CD8-positive, alpha-beta memory T cell (primary cell): Measurements from ENCODE around the gene MTCH1. TPM values are rescaled to one million over a fixed set of nuclear protein-coding genes. Genes with fewer than 3 reads are reported as not detected.

ENCODE experiments used
- CTCF ChIA-PET: fragments of 350-600 bp; sonication (Branson Sonifier 250); formaldehyde crosslinking; loops from one replicate; lab custom pipeline; 2021; ENCODE audit warnings: antibody characterized with exemption; lab: Charles Lee
- POLR2A ChIA-PET: fragments of 350-600 bp; sonication (Branson Sonifier 250); formaldehyde crosslinking; loops from one replicate; lab custom pipeline; 2021; ENCODE audit warnings: antibody characterized with exemption; lab: Charles Lee
- DNase-seq, 5 donors: peaks; one replicate each; pipeline versions ENCODE4 v3.0.0 to v3.0.0-alpha.2; 2020 to 2022; ENCODE audit warnings: mixed read lengths in 1 of 5
- H3K27ac ChIP-seq: one replicate; pipeline ENCODE4 v1.7.0; 2013; ENCODE audit warnings: low read depth, mild to moderate bottlenecking, low read length, moderate library complexity
- H3K27me3 ChIP-seq: 2 replicates; pipeline ENCODE4 v1.7.0; 2013; ENCODE audit warnings: low read length, mild to moderate bottlenecking; ENCODE audit not compliant: insufficient read depth, poor library complexity, severe bottlenecking
- H3K36me3 ChIP-seq: 2 replicates; pipeline ENCODE4 v1.7.0; 2013; ENCODE audit warnings: mild to moderate bottlenecking, low read length, moderate library complexity; ENCODE audit not compliant: insufficient read depth
- H3K4me1 ChIP-seq: 2 replicates; pipeline ENCODE4 v1.7.0; 2013; ENCODE audit warnings: mild to moderate bottlenecking, low read length, moderate library complexity; ENCODE audit not compliant: insufficient read depth
- H3K4me3 ChIP-seq: 2 replicates; pipeline ENCODE4 v1.7.0; 2013; ENCODE audit warnings: mild to moderate bottlenecking, low read length
- H3K9me3 ChIP-seq: 2 replicates; pipeline ENCODE4 v1.7.0; 2013; ENCODE audit warnings: mild to moderate bottlenecking, low read length
- H3K27ac Mint-ChIP-seq, 8 donors: one replicate each; pipeline ENCODE4 v1.8.0; 2020 to 2021; ENCODE audit warnings: mixed read lengths in 8 of 8, mild to moderate bottlenecking in 6 of 8, inconsistent platforms in 3 of 8, moderate library complexity in 3 of 8
- H3K27me3 Mint-ChIP-seq, 2 donors: one replicate each; pipeline ENCODE4 v1.8.0; 2020 to 2021; ENCODE audit warnings: mixed read lengths in 2 of 2, mild to moderate bottlenecking in 1 of 2, moderate library complexity in 1 of 2
- H3K36me3 Mint-ChIP-seq, 3 donors: one replicate each; pipeline ENCODE4 v1.8.0; 2020 to 2021; ENCODE audit warnings: mixed read lengths in 3 of 3, inconsistent platforms in 1 of 3, mild to moderate bottlenecking in 1 of 3
- H3K4me1 Mint-ChIP-seq, 3 donors: one replicate each; pipeline ENCODE4 v1.8.0; 2020 to 2021; ENCODE audit warnings: mixed read lengths in 3 of 3, inconsistent platforms in 1 of 3, mild to moderate bottlenecking in 1 of 3
- H3K4me3 Mint-ChIP-seq, 7 donors: one replicate each; pipeline ENCODE4 v1.8.0; 2020 to 2021; ENCODE audit warnings: mixed read lengths in 7 of 7, mild to moderate bottlenecking in 6 of 7, moderate library complexity in 4 of 7, inconsistent platforms in 2 of 7
- H3K9me3 Mint-ChIP-seq, 5 donors: one replicate each; pipeline ENCODE4 v1.8.0; 2020 to 2022; ENCODE audit warnings: mixed read lengths in 5 of 5, mild to moderate bottlenecking in 3 of 5, moderate library complexity in 2 of 5, inconsistent platforms in 1 of 5
- polyA plus RNA-seq: library from polyadenylated mRNA; unstranded; fragments of 300-500 nt; fragmentation: Illumina TruSeq; gene quantifications from one replicate; pipeline ENCODE4 v1.2.3, GENCODE V29; 2021
- total RNA-seq, 2 experiments: library from RNA; stranded (reverse); gene quantifications; one replicate each; pipeline ENCODE4 v1.2.3, GENCODE V29; 2021

The MTCH1 gene
- total and polyA plus RNA-seq, 3 experiments from 2014 or later, result 81.1 to 126 (median 116) TPM

DNA sequence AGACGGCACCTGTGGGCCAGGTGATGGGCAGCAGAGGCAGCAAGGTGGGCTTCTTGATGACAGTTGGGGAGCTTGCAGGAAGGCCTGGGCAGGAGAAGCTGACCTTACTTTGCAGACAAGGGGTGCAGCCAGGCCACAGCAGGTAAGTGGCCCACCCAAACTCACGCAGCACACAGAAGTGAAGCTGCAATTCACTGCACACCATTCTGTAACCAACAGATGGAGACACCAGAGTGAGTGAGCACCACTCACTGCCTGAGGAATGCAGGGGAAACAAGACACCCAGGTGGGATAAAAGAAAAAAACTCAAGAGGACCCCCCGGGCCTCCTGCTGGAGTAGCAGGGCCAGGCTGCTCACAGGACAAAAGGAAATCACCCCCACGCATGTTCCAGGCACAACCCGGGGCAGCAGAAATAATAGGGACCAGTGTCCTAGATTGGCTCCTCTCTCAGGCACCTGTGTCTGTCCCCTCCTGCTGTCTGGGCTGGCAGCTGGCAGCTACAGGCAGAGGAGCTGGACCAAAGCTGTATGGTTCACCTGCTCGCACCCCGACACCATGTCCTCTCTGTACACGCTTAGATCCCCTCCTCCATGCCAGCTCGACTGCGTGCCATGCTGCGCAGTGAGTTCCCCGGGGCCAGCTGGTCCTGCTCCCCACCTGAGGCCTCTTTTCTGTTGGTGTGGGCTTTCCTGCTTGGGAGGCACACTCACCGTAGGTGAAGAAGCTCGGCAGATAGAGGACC is 4.9 kb downstream of the MTCH1 start:
- Histone ChIP-seq H3K27me3 (no peaks in the 10 kb centered on the region), H3K27ac (no peak overlapping the region), H3K4me3 (no peak overlapping the region), H3K36me3 (peaks cover 25% of the 10 kb centered on the region), H3K9me3 (no peaks in the 10 kb centered on the region), H3K4me1 (peaks cover 29% of the 10 kb centered on the region)
- Mint-ChIP-seq H3K36me3 (peaks cover 0 to 60% (median 8%) of the 10 kb centered on the region in 3 donors), H3K4me3 (peak overlapping the region in 1 of 7 donors; percentile 16), H3K27ac (peak overlapping the region in 5 of 8 donors; percentile 11 to 56 (median 44)), H3K27me3 (no peaks in the 10 kb centered on the region), H3K4me1 (peaks cover 29 to 35% (median 34%) of the 10 kb centered on the region in 3 donors), H3K9me3 (no peaks in the 10 kb centered on the region)
- no peak for DNase-seq
- CTCF ChIA-PET, result interaction anchor here (0.8 to 1.3 kb wide), 3 partner anchors 37 to 96 kb away, joined by 3 to 4 read pairs (median 3); partner anchors contain the start of gene C6orf89
- POLR2A ChIA-PET, result no interaction called here

GRCh38 chr6:36980129-36980528 is 5.9 kb downstream of the MTCH1 start:
- peaks cover 35% of the 10 kb centered on the region for H3K36me3 ChIP-seq
- ChIA-PET POLR2A (no interaction called here), CTCF (interaction anchor here (0.8 to 1.3 kb wide), 3 partner anchors 38 to 95 kb away, joined by 3 to 6 read pairs (median 4); partner anchors contain the start of gene C6orf89)
- DNase-seq, result no peak
- H3K36me3 Mint-ChIP-seq, result peaks cover 0 to 69% (median 8%) of the 10 kb centered on the region in 3 donors
- H3K4me1 ChIP-seq, result peaks cover 29% of the 10 kb centered on the region
- H3K4me3 ChIP-seq, result no peak overlapping the region
- H3K27ac Mint-ChIP-seq, result peak overlapping the region in 6 of 8 donors; percentile 11 to 71 (median 50)
- H3K9me3 ChIP-seq, result no peaks in the 10 kb centered on the region
- no peaks in the 10 kb centered on the region for H3K27me3 ChIP-seq
- no peaks in the 10 kb centered on the region for H3K27me3 Mint-ChIP-seq
- H3K27ac ChIP-seq, result no peak overlapping the region
- H3K4me1 Mint-ChIP-seq, result peaks cover 29 to 35% (median 34%) of the 10 kb centered on the region in 3 donors
- H3K9me3 Mint-ChIP-seq, result no peaks in the 10 kb centered on the region
- H3K4me3 Mint-ChIP-seq, result peak overlapping the region in 1 of 7 donors; percentile 20

DNA sequence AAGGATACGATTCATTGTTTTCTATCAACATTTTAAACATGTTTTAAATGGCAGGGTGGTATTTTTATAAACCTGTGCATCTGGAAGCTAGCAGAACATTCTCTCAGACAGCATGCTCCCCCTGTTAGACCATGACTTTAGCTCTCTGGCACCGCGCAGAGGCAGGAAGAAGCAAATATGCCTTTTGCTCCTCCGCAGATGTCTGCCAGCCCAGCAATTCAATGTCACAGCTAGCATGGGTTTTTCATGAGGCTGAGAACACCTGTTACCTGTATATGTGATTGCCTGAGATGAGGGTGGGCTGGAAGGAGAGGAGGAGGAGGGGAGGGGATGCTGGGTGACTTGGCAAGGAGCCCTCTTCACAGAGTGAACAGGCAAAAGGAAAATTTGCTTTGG is 6.7 kb downstream of the MTCH1 start:
- no peak overlapping the region for H3K4me3 ChIP-seq
- H3K4me1 ChIP-seq, result peaks cover 22% of the 10 kb centered on the region
- H3K36me3 ChIP-seq, result peaks cover 42% of the 10 kb centered on the region
- Mint-ChIP-seq H3K36me3 (peaks cover 0 to 77% (median 8%) of the 10 kb centered on the region in 3 donors), H3K4me1 (peaks cover 29 to 35% (median 34%) of the 10 kb centered on the region in 3 donors), H3K27ac (peak overlapping the region in 6 of 8 donors; percentile 17 to 77 (median 48)), H3K27me3 (no peaks in the 10 kb centered on the region), H3K9me3 (no peaks in the 10 kb centered on the region), H3K4me3 (peak overlapping the region in 1 of 7 donors; percentile 20)
- no peaks in the 10 kb centered on the region for H3K9me3 ChIP-seq
- no peaks in the 10 kb centered on the region for H3K27me3 ChIP-seq
- CTCF ChIA-PET, result interaction anchor here (1.1 to 1.3 kb wide), 2 partner anchors 12 to 39 kb away, joined by 4 to 6 read pairs; no protein-coding TSS in a partner anchor
- POLR2A ChIA-PET, result no interaction called here
- H3K27ac ChIP-seq, result no peak overlapping the region
- DNase-seq, result peak in 1 of 5 donors; percentile 37

GRCh38 chr6:36978421-36979346 is 7.3 kb downstream of the MTCH1 start:
- ChIA-PET POLR2A (no interaction called here), CTCF (interaction anchor here (1.1 to 1.4 kb wide), 5 partner anchors 11 to 231 kb away, joined by 3 to 6 read pairs (median 4); no protein-coding TSS in a partner anchor)
- H3K36me3 Mint-ChIP-seq, result peaks cover 0 to 83% (median 8%) of the 10 kb centered on the region in 3 donors
- Histone ChIP-seq H3K4me1 (peaks cover 15% of the 10 kb centered on the region), H3K4me3 (no peak overlapping the region), H3K27me3 (no peaks in the 10 kb centered on the region), H3K27ac (no peak overlapping the region), H3K9me3 (no peaks in the 10 kb centered on the region), H3K36me3 (peaks cover 49% of the 10 kb centered on the region)
- peak overlapping the region in 1 of 7 donors; percentile 20 for H3K4me3 Mint-ChIP-seq
- no peak for DNase-seq
- H3K27me3 Mint-ChIP-seq, result no peaks in the 10 kb centered on the region
- H3K4me1 Mint-ChIP-seq, result peaks cover 29 to 35% (median 34%) of the 10 kb centered on the region in 3 donors
- H3K9me3 Mint-ChIP-seq, result no peaks in the 10 kb centered on the region
- peak overlapping the region in 4 of 8 donors; percentile 14 to 76 (median 30) for H3K27ac Mint-ChIP-seq

DNA sequence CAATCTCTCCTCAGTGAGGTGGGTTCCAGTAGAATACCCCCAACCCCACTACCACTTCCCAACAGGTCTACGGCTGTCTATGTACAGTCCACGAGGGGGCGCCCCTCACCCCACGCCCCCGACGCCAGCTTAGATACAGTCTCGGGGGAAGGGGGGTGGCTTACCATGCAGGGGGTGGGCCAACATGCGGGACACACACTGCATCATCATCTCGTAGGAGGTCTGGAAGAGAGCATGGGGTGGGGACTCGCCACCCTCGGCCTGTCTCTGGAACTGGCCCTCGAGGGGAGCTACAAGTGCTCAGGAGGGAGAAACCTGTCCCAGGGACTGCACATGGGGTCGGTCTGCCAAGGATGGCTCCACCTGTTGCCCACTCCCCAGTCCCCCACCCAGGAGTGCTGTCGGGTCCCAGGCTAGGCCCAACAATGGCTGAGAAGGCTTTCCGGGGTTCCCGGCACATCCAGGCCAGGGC is 8.5 kb downstream of the MTCH1 start:
- H3K4me3 Mint-ChIP-seq, result no peak overlapping the region
- peak overlapping the region in 1 of 8 donors; percentile 33 for H3K27ac Mint-ChIP-seq
- H3K9me3 Mint-ChIP-seq, result no peaks in the 10 kb centered on the region
- H3K36me3 Mint-ChIP-seq, result peaks cover 0 to 92% (median 8%) of the 10 kb centered on the region in 3 donors
- Histone ChIP-seq H3K27ac (no peak overlapping the region), H3K36me3 (peaks cover 59% of the 10 kb centered on the region), H3K27me3 (no peaks in the 10 kb centered on the region), H3K4me1 (peaks cover 4% of the 10 kb centered on the region), H3K9me3 (no peaks in the 10 kb centered on the region), H3K4me3 (no peak overlapping the region)
- H3K4me1 Mint-ChIP-seq, result peaks cover 28 to 34% (median 34%) of the 10 kb centered on the region in 3 donors
- no peak for DNase-seq
- H3K27me3 Mint-ChIP-seq, result no peaks in the 10 kb centered on the region
- ChIA-PET POLR2A (no interaction called here), CTCF (interaction anchor here (1.1 to 1.4 kb wide), 3 partner anchors 40 to 233 kb away, joined by 3 to 4 read pairs (median 3); no protein-coding TSS in a partner anchor)

- CTCF ChIA-PET, result interaction anchor here (0.8 to 1.4 kb wide), 3 partner anchors 29 to 52 kb away, joined by 3 read pairs; no protein-coding TSS in a partner anchor
- peaks cover 65% of the 10 kb centered on the region for H3K36me3 ChIP-seq
- Mint-ChIP-seq H3K9me3 (no peaks in the 10 kb centered on the region), H3K36me3 (peaks cover 0 to 96% (median 11%) of the 10 kb centered on the region in 3 donors), H3K4me3 (no peak overlapping the region), H3K27me3 (no peaks in the 10 kb centered on the region), H3K27ac (peak overlapping the region in 2 of 8 donors; percentile 33 to 74), H3K4me1 (peaks cover 26 to 31% (median 28%) of the 10 kb centered on the region in 3 donors)
- H3K4me3 ChIP-seq, result no peak overlapping the region
- DNase-seq, result no peak
- POLR2A ChIA-PET, result no interaction called here
- H3K27me3 ChIP-seq, result no peaks in the 10 kb centered on the region
- H3K9me3 ChIP-seq, result no peaks in the 10 kb centered on the region
- no peak overlapping the region for H3K27ac ChIP-seq
- H3K4me1 ChIP-seq, result peaks cover 3% of the 10 kb centered on the region
Measured at GRCh38 chr6:36976931-36977330, 9.1 kb downstream of the MTCH1 start.

- Mint-ChIP-seq H3K4me1 (peaks cover 21 to 27% (median 24%) of the 10 kb centered on the region in 3 donors), H3K27ac (peak overlapping the region in 1 of 8 donors; percentile 74), H3K36me3 (peaks cover 0 to 96% (median 12%) of the 10 kb centered on the region in 3 donors), H3K27me3 (no peaks in the 10 kb centered on the region), H3K4me3 (no peak overlapping the region), H3K9me3 (no peaks in the 10 kb centered on the region)
- Histone ChIP-seq H3K9me3 (no peaks in the 10 kb centered on the region), H3K27ac (no peak overlapping the region), H3K27me3 (no peaks in the 10 kb centered on the region), H3K36me3 (peaks cover 69% of the 10 kb centered on the region), H3K4me3 (no peak overlapping the region), H3K4me1 (peaks cover 3% of the 10 kb centered on the region)
- no peak for DNase-seq
- POLR2A ChIA-PET, result no interaction called here
- CTCF ChIA-PET, result interaction anchor here (0.8 to 0.9 kb wide), 2 partner anchors 30 to 41 kb away, joined by 3 read pairs; no protein-coding TSS in a partner anchor
Measured at GRCh38 chr6:36976509-36976908, 9.5 kb downstream of the MTCH1 start.
